Stimulated activated CD8-positive, alpha-beta memory T cell treated with anti-CD3 and anti-CD28 coated beads, Interleukin-7, amount 100 ng/mL, for 48 hours (primary cell): ENCODE results near the gene PPP1R8.
"Not testable (repeated sequence)": the region's sequence is repeated elsewhere in the genome, so short reads cannot be mapped to it uniquely, and the experiment has no call there.

ENCODE experiments used
- DNase-seq, 2 donors: peaks; one replicate each; pipeline ENCODE4 v3.0.0-alpha.2; 2020; ENCODE audit warnings: low read depth in 1 of 2; ENCODE audit errors: extremely low read depth in 1 of 2

The PPP1R8 gene

DNA sequence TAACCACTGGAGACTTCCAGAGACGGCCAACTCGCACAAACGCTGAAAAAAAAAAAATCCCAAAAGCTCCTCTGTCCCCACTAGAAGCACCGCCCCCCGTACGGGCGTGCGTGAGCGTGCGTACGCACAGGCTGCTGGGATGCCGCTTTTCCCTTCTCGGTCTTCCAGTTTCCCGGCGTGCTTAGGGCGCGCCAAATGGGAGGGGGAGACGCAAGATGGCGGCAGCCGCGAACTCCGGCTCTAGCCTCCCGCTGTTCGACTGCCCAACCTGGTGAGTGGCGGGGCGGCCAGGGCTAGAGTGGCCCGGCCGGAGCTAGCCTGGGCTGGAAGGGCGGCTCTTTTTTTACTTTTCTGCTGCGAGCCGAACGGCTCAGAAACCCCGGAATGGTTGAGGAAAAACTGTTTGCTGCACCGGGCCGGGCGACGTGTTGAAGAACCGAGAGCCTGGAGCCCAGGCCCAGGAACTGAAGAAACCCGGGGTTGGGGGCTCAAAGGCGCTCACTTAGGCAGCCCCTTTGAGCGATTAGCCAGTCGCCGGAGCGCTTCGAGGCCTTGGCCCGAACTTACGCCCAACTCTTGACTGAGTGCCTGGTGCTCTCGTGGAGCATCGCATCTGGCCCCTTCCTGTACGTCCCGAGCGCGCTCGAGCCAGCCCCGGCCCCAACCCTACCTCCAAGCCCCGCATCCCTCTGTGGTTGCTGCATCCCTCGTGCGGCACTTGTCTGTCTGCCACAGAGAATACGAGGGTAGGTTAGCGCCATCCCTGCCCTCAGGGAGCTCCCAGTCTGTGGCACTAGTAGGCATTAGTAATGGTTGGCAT is at the start of gene PPP1R8:
TSS of gene PPP1R8 (plus strand) at position 162 of the 820 bp plus-strand sequence. CDS start at position 216, 54 bp downstream.
- peak; percentile 83 to 87 for DNase-seq

DNA sequence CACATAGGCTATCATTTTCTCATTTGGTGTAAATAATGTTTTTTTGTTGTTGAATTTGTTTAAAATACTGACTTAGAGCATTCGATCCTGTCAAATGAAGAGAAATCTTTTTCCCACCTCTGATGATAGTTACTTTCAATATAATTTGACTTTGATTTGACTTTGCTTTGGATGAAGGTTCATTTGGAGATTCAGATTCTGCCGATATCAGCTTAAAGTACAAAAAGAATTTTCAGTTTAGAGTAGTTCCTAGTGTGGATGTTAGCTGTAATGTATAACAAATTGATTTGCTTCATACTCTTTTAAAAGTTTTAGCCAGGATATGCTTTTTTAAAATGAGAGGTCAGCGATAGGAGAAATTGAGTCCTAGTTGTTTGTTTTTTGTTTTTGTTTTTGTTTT is 47.6 kb upstream of the PPP1R8 start:
- DNase-seq: no peak

GRCh38 chr1:27784700-27785099 is 45.9 kb upstream of the PPP1R8 start:
- DNase-seq: no peak

GRCh38 chr1:27785781-27786455 is 44.7 kb upstream of the PPP1R8 start:
- DNase-seq: no peak

- no peak for DNase-seq
These were observed 42.7 kb upstream of the PPP1R8 start for GRCh38 chr1:27787895-27788294.

GRCh38 chr1:27789540-27790041 is 41.0 kb upstream of the PPP1R8 start:
- no peak for DNase-seq

- not testable (repeated sequence) for DNase-seq
These were observed 40.3 kb upstream of the PPP1R8 start for GRCh38 chr1:27790270-27790669.

DNA sequence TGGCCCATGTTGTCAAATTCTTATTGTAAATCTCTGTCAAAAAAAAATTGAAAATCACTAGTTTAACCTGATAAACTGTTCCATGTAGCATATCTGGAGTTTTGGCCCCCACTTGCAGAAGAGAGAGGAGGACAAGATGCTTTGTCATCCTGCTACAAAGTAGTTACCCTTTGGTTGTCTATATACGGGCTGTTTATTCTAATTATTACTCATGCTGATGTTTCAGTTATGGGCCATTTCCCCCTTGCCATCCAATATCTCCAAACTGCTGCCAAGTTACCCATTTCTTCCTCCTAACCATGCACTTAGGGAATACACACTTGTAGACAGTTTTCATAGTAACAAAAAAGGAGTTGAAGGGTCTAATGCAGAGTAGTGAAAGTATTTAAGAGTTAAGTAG is 35.0 kb upstream of the PPP1R8 start:
- no peak for DNase-seq

- DNase-seq: no peak
These were observed 25.8 kb upstream of the PPP1R8 start for GRCh38 chr1:27804791-27805190.

GRCh38 chr1:27806758-27807157 is 23.8 kb upstream of the PPP1R8 start:
- DNase-seq: no peak

GRCh38 chr1:27807385-27807784 is 23.2 kb upstream of the PPP1R8 start:
- no peak for DNase-seq

GRCh38 chr1:27808131-27808530 is 22.5 kb upstream of the PPP1R8 start:
- not testable (repeated sequence) for DNase-seq

DNA sequence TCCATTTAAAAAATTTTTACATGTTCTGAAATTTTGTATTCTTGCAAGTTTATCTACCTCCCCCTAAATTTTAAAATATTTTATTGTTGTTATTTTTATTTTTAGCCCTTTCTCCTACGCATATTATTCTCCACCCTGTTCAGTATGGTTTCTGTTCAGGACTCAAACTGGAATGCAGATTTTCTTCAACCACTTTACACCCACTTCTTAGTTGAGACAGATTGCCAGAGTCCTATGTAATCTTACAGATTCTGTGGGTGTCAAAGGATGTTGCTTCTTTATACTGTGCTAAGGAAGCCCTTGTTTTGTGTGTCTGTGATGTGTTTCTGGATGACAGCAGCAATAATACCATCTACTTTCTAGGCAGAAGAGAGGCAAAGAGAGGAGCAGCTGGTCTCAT is 20.7 kb upstream of the PPP1R8 start:
- no peak for DNase-seq

- no peak for DNase-seq
These were observed 18.7 kb upstream of the PPP1R8 start for GRCh38 chr1:27811741-27812500.

DNA sequence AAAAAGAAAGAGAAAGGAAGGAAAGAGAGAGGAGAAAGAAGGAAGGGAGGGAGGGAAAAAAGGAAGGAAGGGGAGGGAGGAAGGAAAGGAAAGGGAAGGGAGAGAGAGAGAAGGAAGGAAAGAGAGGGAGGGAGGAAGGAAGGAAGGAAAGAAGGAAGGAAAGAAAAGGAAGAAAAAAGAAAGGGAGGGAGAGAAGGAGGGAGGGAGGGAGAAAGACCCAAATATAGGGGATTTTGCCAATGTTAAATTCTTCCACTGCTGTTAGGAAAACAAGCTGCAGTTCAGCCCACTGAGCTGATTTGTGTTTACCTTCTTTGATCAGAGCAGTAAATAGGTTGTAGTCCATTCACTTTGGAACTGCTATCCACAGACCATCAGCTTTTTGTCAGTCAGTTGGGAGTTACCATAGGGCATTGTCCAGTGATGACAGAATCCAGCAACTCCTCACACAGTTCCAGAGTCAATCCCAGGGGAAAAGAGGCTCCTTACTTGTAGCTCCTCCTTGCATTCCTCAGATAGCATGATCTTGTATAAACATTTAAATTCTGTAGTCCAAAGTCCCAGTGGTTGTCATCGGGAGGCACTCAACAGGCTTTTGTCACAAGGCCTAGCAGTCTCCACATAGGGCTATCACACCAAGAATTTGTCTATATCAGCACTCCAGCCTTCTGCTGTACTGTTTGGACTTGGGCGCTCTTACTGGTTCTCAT is 13.5 kb upstream of the PPP1R8 start:
- no peak for DNase-seq

GRCh38 chr1:27821761-27822315 is 8.7 kb upstream of the PPP1R8 start:
- DNase-seq: no peak

- DNase-seq: no peak
These were observed 6.8 kb upstream of the PPP1R8 start for GRCh38 chr1:27823784-27824183.

DNA sequence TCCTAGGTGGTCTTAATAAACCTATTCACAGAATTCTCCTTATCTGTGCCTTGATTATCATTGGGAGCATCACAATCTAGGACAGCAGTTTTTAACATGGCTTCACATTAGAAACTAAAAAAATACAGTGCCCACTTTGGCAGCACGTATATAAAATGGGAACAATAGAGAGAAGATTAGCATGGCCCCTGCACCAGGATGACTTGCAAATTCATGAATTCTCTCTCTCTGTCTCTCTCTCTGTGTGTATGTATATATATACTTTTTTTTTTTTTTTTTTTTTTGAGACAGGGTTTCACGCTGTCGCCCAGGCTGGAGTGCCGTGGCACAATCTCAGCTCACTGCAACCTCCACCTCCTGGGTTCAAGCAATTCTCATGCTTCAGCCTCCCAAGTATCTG is 6.2 kb upstream of the PPP1R8 start:
- no peak for DNase-seq

GRCh38 chr1:27829339-27829960 is 1.1 kb upstream of the PPP1R8 start:
- not testable (repeated sequence) for DNase-seq
